Keratinocyte (primary cell): ENCODE data around the gene TRAF3IP1.

Experiments used
- CTCF ChIP-seq, 3 experiments: IDR thresholded peaks in 1 of 3; conservative IDR thresholded peaks in 1 of 3; optimal IDR thresholded peaks in 1 of 3; 2 replicates in 2 of 3; 3 replicates in 1 of 3; pipeline versions ENCODE3 to v1.5.1; 2011; ENCODE audit warnings: low read length in 3 of 3, mild to moderate bottlenecking in 3 of 3, moderate library complexity in 2 of 3, control low read depth in 1 of 3, inconsistent platforms in 1 of 3; ENCODE audit not compliant: insufficient read depth in 2 of 3; ENCODE audit errors: extremely low read depth in 1 of 3
- EZH2 ChIP-seq: IDR thresholded peaks from one replicate; pipeline ENCODE4 v1.6.1; 2012; ENCODE audit warnings: inconsistent platforms, mild to moderate bottlenecking, low read length, moderate library complexity

- TF ChIP-seq CTCF (optimal IDR thresholded peaks at IDR 0.05 in 1 of 3, IDR thresholded peaks at IDR 0.05 in 1 of 3, conservative IDR thresholded peaks at IDR 0.05 in 1 of 3; ENCODE audit: extremely low read depth in 1 of 3, insufficient read depth in 2 of 3, low read length in 3 of 3): no peak
- TF ChIP-seq EZH2: no peak
Observed at GRCh38 chr2:238327751-238328150, 7.4 kb downstream of the TRAF3IP1 start.
